Stomach (tissue), 9 donors: ENCODE data around the gene IFI16. TPM values are rescaled to one million over a fixed set of nuclear protein-coding genes. Genes with fewer than 3 reads are reported as not detected.

Experiments
- DNase-seq, 2 donors: peaks; one replicate each; pipeline versions ENCODE4 v3.0.0 to v3.0.0-alpha.2; 2013 to 2019
- H3K27ac ChIP-seq, 5 donors: fragments of 200-600 bp in 4 of 5; sonication (generic) in 4 of 5; one replicate each; pipeline ENCODE4 v1.5.1; 2013 to 2019; ENCODE audit warnings: mild to moderate bottlenecking in 1 of 5, moderate library complexity in 1 of 5
- H3K27me3 ChIP-seq, 3 donors: fragments of 200-600 bp; sonication (generic); one replicate each; pipeline ENCODE4 v1.5.1; 2017 to 2019; ENCODE audit warnings: mixed run types in 1 of 3
- H3K36me3 ChIP-seq, 4 donors: fragments of 200-600 bp; sonication (generic); 1 replicate in 3 of 4; 2 replicates in 1 of 4; pipeline ENCODE4 v1.5.1; 2016 to 2019
- H3K4me1 ChIP-seq, 4 donors: fragments of 200-600 bp; sonication (generic); one replicate each; pipeline ENCODE4 v1.5.1; 2016 to 2019
- H3K4me3 ChIP-seq, 4 donors: fragments of 200-600 bp; sonication (generic) in 3 of 4; one replicate each; pipeline ENCODE4 v1.5.1; 2016 to 2019; ENCODE audit warnings: mild to moderate bottlenecking in 1 of 4
- H3K9me3 ChIP-seq, 4 donors: fragments of 200-600 bp; sonication (generic); one replicate each; pipeline ENCODE4 v1.5.1; 2016 to 2019
- CTCF ChIP-seq, 7 experiments: fragments of 450-650 bp in 4 of 7; fragments of 200-600 bp in 3 of 7; sonication (generic) in 3 of 7; IDR thresholded peaks; one replicate each; pipeline ENCODE4 v1.5.1; 2016 to 2019; ENCODE audit warnings: antibody characterized with exemption in 7 of 7, control low read depth in 2 of 7, mild to moderate bottlenecking in 1 of 7
- EP300 ChIP-seq: sonication (generic); formaldehyde crosslinking; IDR thresholded peaks from one replicate; pipeline ENCODE4 v1.6.1; 2017; ENCODE audit warnings: antibody characterized with exemption
- POLR2A ChIP-seq, 4 donors: fragments of 450-650 bp; IDR thresholded peaks; one replicate each; pipeline ENCODE4 v1.6.1; 2016; ENCODE audit warnings: antibody characterized with exemption in 4 of 4, control low read depth in 2 of 4, mild to moderate bottlenecking in 1 of 4, moderate library complexity in 1 of 4
- POLR2AphosphoS5 ChIP-seq, 3 donors: sonication (generic); formaldehyde crosslinking; IDR thresholded peaks; one replicate each; pipeline ENCODE4 v1.6.1; 2016; ENCODE audit warnings: antibody characterized with exemption in 3 of 3
- WGBS, 5 donors: extraction: QIAGEN DNeasy Blood & Tissue Kit in 3 of 5; methylation state at CpG; one replicate each; pipeline versions ENCODE4 v1.1.5 to v1.1.7; 2013 to 2018; 5-methylcytosine and 5-hydroxymethylcytosine counted together
- intact Hi-C: fragments of 100-400 bp; cut with DNase I; formaldehyde crosslinking; loops from one replicate; pipeline ENCODE4 v1.15.1; 2023; ENCODE audit warnings: low total_unique reads
- polyA plus RNA-seq, 3 donors: library from polyadenylated mRNA; stranded (reverse); fragments of 200-250 nt; gene quantifications; one replicate each; pipeline ENCODE4 v1.2.3, GENCODE V29; 2013
- total RNA-seq, 5 donors: library from RNA; depleted of rRNA; stranded (reverse); fragments of >200 nt; gene quantifications; one replicate each; pipeline versions ENCODE4 v1.1.0 to v1.2.3, GENCODE V29; 2014 to 2016
- donor health status: healthy with polysubstance abuse.
- donor health status: Bipolar disorder and iron deficiency.
- donor health status: healthy.

IFI16 gene
- total and polyA plus RNA-seq, 8 donors, result 24.3 to 113 (median 41.0) TPM

GRCh38 chr1:159088050-159088449 is 78.3 kb downstream of the IFI16 start:
- no peaks in the 10 kb centered on the region for H3K36me3 ChIP-seq
- no peaks in the 10 kb centered on the region for H3K4me1 ChIP-seq
- WGBS, 5 donors, result 38 to 85% (median 73%) methylated on average over 2 of the region's 2 CpGs
- no peak overlapping the region for H3K27ac ChIP-seq
- no peaks in the 10 kb centered on the region for H3K27me3 ChIP-seq
- intact Hi-C loops, result no loop called here
- DNase-seq, result no peak
- no peaks in the 10 kb centered on the region for H3K9me3 ChIP-seq
- no peak overlapping the region for H3K4me3 ChIP-seq
- TF ChIP-seq EP300 (no peak), POLR2AphosphoS5 (IDR thresholded peaks at IDR 0.05) (no peak), POLR2A (IDR thresholded peaks at IDR 0.05) (no peak), CTCF (IDR thresholded peaks at IDR 0.05) (no peak)

GRCh38 chr1:159088546-159089183 is 79.0 kb downstream of the IFI16 start:
- no peak overlapping the region for H3K27ac ChIP-seq
- no peaks in the 10 kb centered on the region for H3K9me3 ChIP-seq
- 64 to 77% (median 68%) methylated on average over 6 of the region's 6 CpGs for WGBS, 5 donors
- no peak for TF ChIP-seq POLR2A (IDR thresholded peaks at IDR 0.05)
- no peak for TF ChIP-seq CTCF (IDR thresholded peaks at IDR 0.05)
- no peak for TF ChIP-seq EP300
- TF ChIP-seq POLR2AphosphoS5 (IDR thresholded peaks at IDR 0.05), result no peak
- H3K27me3 ChIP-seq, result no peaks in the 10 kb centered on the region
- H3K36me3 ChIP-seq, result no peaks in the 10 kb centered on the region
- H3K4me1 ChIP-seq, result no peaks in the 10 kb centered on the region
- no peak overlapping the region for H3K4me3 ChIP-seq
- intact Hi-C loops, result no loop called here
- DNase-seq, result no peak

- Histone ChIP-seq H3K36me3 (no peaks in the 10 kb centered on the region), H3K4me1 (no peaks in the 10 kb centered on the region), H3K4me3 (no peak overlapping the region), H3K27me3 (no peaks in the 10 kb centered on the region), H3K27ac (no peak overlapping the region), H3K9me3 (no peaks in the 10 kb centered on the region)
- no peak for DNase-seq
- 78 to 88% (median 85%) methylated on average over 4 of the region's 4 CpGs for WGBS, 5 donors
- intact Hi-C loops, result no loop called here
- TF ChIP-seq CTCF (IDR thresholded peaks at IDR 0.05) (peak in 4 of 7 experiments; percentile 20 to 57 (median 36)), POLR2AphosphoS5 (IDR thresholded peaks at IDR 0.05) (no peak)
Observed at GRCh38 chr1:159089184-159089791, 79.6 kb downstream of the IFI16 start.

GRCh38 chr1:159090286-159091179 is 80.8 kb downstream of the IFI16 start:
- no peak for DNase-seq
- H3K27ac ChIP-seq, result no peak overlapping the region
- TF ChIP-seq EP300, result no peak
- H3K27me3 ChIP-seq, result no peaks in the 10 kb centered on the region
- no peaks in the 10 kb centered on the region for H3K4me1 ChIP-seq
- H3K36me3 ChIP-seq, result no peaks in the 10 kb centered on the region
- H3K4me3 ChIP-seq, result no peak overlapping the region
- 84 to 90% (median 87%) methylated on average over 4 of the region's 4 CpGs for WGBS, 5 donors
- no peaks in the 10 kb centered on the region for H3K9me3 ChIP-seq
- intact Hi-C loops, result no loop called here
